Endothelial cell (in vitro differentiated cells): ENCODE measurements around the gene CCDC136. TPM values are rescaled to one million over a fixed set of nuclear protein-coding genes. Genes with fewer than 3 reads are reported as not detected.

Experiments used
- DNase-seq: peaks from one replicate; pipeline ENCODE4 v3.0.0; 2021; ENCODE audit warnings: low spot score
- H3K27ac Mint-ChIP-seq: one replicate; pipeline ENCODE4 v1.8.0; 2021; ENCODE audit warnings: mixed read lengths, inconsistent platforms; ENCODE audit not compliant: unreplicated experiment
- H3K27me3 Mint-ChIP-seq: one replicate; pipeline ENCODE4 v1.8.0; 2021; ENCODE audit warnings: mild to moderate bottlenecking, moderate library complexity, mixed read lengths, inconsistent platforms; ENCODE audit not compliant: unreplicated experiment
- H3K36me3 Mint-ChIP-seq: one replicate; pipeline ENCODE4 v1.8.0; 2021; ENCODE audit warnings: mild to moderate bottlenecking, low read depth, mixed read lengths, inconsistent platforms; ENCODE audit not compliant: unreplicated experiment
- H3K4me1 Mint-ChIP-seq: one replicate; pipeline ENCODE4 v1.8.0; 2021; ENCODE audit warnings: mild to moderate bottlenecking, mixed read lengths, inconsistent platforms; ENCODE audit not compliant: unreplicated experiment
- H3K4me3 Mint-ChIP-seq: one replicate; pipeline ENCODE4 v1.8.0; 2021; ENCODE audit warnings: mild to moderate bottlenecking, mixed read lengths, inconsistent platforms; ENCODE audit not compliant: unreplicated experiment
- H3K9me3 Mint-ChIP-seq: one replicate; pipeline ENCODE4 v1.8.0; 2021; ENCODE audit warnings: mixed read lengths, inconsistent platforms; ENCODE audit not compliant: unreplicated experiment
- total RNA-seq: library from RNA; stranded (reverse); fragmentation: NEBNext Ultra II Directional; extraction: Animal tissue kit (Norgen Biotek cat#: 25700); gene quantifications from one replicate; pipeline ENCODE4 v1.2.1, GENCODE V29; 2021; ENCODE audit not compliant: unreplicated experiment
- TF ChIP-seq, protein P1 (sequence below): fragments of 200-600 bp; sonication (generic); IDR thresholded peaks from one replicate; pipeline ENCODE4 v1.5.0; 2021; ENCODE audit warnings: antibody characterized with exemption; ENCODE audit not compliant: unreplicated experiment

Gene CCDC136
- total RNA-seq, 1 donor from 2014 or later = 31.5 TPM

DNA sequence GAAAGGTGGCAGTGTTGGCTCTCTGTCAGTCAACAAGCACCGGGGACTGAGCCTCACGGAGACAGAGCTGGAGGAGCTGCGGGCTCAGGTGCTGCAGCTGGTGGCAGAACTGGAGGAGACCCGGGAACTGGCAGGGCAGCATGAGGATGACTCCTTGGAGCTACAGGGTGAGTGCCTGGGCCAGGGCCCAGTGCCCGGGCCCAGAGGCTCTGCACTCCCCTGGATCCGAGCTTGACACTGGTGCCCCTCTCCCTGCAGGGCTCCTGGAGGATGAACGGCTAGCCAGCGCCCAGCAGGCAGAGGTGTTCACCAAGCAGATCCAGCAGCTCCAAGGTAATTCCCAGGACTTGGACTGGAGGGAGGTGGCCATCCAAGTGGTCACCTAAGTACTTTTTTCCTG lies 2.7 kb downstream of the CCDC136 start:
- DNase-seq = no peak
- Mint-ChIP-seq H3K36me3 (peaks cover 19% of the 10 kb centered on the region), H3K27ac (no peak overlapping the region), H3K4me3 (peak overlapping the region; percentile 82), H3K4me1 (peaks cover 15% of the 10 kb centered on the region), H3K27me3 (peaks cover 4% of the 10 kb centered on the region), H3K9me3 (no peaks in the 10 kb centered on the region)
- TF ChIP-seq, protein P1, sequence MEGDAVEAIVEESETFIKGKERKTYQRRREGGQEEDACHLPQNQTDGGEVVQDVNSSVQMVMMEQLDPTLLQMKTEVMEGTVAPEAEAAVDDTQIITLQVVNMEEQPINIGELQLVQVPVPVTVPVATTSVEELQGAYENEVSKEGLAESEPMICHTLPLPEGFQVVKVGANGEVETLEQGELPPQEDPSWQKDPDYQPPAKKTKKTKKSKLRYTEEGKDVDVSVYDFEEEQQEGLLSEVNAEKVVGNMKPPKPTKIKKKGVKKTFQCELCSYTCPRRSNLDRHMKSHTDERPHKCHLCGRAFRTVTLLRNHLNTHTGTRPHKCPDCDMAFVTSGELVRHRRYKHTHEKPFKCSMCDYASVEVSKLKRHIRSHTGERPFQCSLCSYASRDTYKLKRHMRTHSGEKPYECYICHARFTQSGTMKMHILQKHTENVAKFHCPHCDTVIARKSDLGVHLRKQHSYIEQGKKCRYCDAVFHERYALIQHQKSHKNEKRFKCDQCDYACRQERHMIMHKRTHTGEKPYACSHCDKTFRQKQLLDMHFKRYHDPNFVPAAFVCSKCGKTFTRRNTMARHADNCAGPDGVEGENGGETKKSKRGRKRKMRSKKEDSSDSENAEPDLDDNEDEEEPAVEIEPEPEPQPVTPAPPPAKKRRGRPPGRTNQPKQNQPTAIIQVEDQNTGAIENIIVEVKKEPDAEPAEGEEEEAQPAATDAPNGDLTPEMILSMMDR = no peak

DNA sequence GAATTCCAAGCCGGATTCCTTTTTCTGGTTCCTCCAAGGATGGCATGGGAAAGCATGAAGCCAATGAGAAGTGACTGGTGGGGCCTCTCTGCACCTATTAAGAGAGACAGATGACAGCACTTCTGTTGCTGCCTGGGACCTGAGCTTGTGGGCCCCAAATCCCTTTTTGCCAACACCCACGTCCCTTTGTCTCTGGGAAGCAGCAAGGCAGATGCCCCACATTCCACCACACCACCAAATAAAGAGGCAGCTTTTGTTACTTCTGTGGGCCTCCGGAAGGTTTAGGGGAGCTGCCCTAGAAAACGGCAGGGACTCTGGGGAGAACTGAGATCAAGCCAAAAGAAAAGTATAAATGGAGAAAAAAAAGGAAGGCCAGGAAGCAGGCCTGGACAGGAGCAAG lies 3.4 kb downstream of the CCDC136 start:
- peaks cover 14% of the 10 kb centered on the region for H3K4me1 Mint-ChIP-seq
- H3K36me3 Mint-ChIP-seq = peaks cover 19% of the 10 kb centered on the region
- H3K9me3 Mint-ChIP-seq = no peaks in the 10 kb centered on the region
- DNase-seq = no peak
- no peak overlapping the region for H3K4me3 Mint-ChIP-seq
- H3K27me3 Mint-ChIP-seq = peaks cover 3% of the 10 kb centered on the region
- TF ChIP-seq, protein P1 = no peak
- H3K27ac Mint-ChIP-seq = no peak overlapping the region

DNA sequence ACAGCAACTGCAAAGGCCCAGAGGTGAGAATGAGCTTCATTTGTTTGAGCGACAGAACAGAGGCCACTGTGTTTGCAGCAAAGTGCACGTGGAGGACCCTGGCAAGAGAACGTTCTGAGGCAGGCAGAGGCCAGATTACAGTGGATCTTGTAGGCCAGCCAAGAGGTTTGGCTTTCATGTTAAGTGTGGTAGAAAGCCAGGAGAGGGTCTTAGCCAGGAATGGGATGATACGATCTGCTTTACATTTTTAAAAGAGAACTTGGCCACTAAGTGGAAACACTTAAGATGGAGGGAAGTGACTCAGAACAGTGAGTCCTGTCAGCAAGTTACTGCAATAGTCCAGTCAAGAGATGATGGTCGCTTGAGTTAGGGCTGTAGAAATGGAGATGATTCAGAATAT lies 4.6 kb downstream of the CCDC136 start:
- Mint-ChIP-seq H3K9me3 (no peaks in the 10 kb centered on the region), H3K36me3 (peaks cover 19% of the 10 kb centered on the region), H3K27me3 (no peaks in the 10 kb centered on the region), H3K27ac (no peak overlapping the region), H3K4me3 (no peak overlapping the region), H3K4me1 (peaks cover 11% of the 10 kb centered on the region)
- no peak for DNase-seq
- TF ChIP-seq, protein P1 = no peak

DNA sequence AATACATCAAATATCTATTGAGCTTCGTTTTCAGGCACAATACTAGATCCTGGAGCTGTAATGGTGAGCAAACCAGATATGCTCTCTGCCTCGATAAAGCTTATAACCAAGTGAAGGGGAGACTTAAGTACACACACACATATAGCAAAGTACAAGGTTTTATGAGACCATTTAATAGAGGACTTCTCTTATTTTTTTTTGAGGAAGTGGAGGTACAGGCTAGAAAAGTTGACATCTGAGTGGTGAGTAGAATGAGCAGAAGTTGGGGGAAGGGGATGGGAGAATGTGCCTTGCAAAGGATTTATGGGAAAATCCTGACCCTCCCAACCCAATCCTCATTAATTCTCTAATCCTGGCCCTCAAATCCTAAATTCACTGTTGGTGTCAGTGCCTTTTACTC lies 7.7 kb downstream of the CCDC136 start:
- peaks cover 6% of the 10 kb centered on the region for H3K4me1 Mint-ChIP-seq
- peaks cover 19% of the 10 kb centered on the region for H3K36me3 Mint-ChIP-seq
- no peaks in the 10 kb centered on the region for H3K9me3 Mint-ChIP-seq
- no peak overlapping the region for H3K27ac Mint-ChIP-seq
- TF ChIP-seq, protein P1 = no peak
- no peak for DNase-seq
- no peaks in the 10 kb centered on the region for H3K27me3 Mint-ChIP-seq
- H3K4me3 Mint-ChIP-seq = no peak overlapping the region

DNA sequence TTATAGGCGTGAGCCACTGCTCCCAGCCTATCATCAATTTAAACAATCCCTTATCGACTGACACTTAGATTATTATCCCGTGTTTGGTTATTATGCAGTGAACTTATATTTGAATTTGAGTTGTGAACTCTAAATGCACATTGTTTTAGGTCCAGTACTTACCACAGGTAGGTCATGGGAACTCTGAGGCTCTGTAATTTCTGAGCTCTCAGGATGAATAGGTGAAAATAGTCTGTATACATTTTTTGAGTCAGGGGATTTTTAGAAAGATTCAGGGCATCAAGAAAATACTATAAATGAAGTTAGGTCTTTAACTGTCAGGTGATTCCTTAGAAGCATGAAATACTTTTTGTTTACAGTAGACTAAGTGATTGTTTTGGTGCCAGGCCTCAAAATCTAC lies 8.8 kb downstream of the CCDC136 start:
- Mint-ChIP-seq H3K27ac (no peak overlapping the region), H3K27me3 (no peaks in the 10 kb centered on the region), H3K4me1 (peaks cover 10% of the 10 kb centered on the region), H3K9me3 (no peaks in the 10 kb centered on the region), H3K4me3 (no peak overlapping the region), H3K36me3 (peaks cover 10% of the 10 kb centered on the region)
- DNase-seq = no peak
- TF ChIP-seq, protein P1 = no peak
